GM18507 (cell line): Measurements from ENCODE around the gene PPP1R15A.
A peak's percentile ranks its signal among the peaks of the same experiment; 100 is the strongest.
"Not testable (repeated sequence)": the region's sequence is repeated elsewhere in the genome, so short reads cannot be mapped to it uniquely, and the experiment has no call there.

Source experiments
- DNase-seq: peaks from one replicate; pipeline ENCODE4 v3.0.0; 2011; ENCODE audit warnings: low read depth; ENCODE audit not compliant: insufficient read length; ENCODE audit errors: extremely low spot score
- FAIRE-seq: peaks from 2 replicates; lab custom pipeline; 2011; peaks lifted over from hg19 to GRCh38; lab: Jason Lieb, UNC

The PPP1R15A gene

DNA sequence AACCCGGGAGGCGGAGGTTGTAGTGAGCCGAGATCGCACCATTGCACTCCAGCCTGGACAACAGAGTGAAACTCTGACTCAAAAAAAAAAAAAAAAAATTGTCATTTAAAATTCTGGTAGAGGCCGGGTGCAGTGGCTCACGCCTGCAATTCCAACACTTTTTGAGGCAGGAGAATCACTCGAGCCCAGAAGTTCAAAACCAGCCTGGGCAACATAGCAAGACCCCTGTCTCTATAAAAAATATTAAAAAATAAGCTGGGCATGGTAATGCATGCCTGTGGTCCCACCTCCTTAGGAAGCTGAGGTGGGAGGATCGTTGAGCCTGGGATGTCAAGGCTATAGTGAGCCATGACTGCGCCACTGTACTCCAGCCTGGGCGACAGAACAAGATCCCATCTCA lies 34.1 kb downstream of the PPP1R15A start:
- FAIRE-seq (no peak), DNase-seq (no peak)

- DNase-seq: no peak
- FAIRE-seq: no peak
Observed at GRCh38 chr19:48907671-48908070, 35.5 kb downstream of the PPP1R15A start.

DNA sequence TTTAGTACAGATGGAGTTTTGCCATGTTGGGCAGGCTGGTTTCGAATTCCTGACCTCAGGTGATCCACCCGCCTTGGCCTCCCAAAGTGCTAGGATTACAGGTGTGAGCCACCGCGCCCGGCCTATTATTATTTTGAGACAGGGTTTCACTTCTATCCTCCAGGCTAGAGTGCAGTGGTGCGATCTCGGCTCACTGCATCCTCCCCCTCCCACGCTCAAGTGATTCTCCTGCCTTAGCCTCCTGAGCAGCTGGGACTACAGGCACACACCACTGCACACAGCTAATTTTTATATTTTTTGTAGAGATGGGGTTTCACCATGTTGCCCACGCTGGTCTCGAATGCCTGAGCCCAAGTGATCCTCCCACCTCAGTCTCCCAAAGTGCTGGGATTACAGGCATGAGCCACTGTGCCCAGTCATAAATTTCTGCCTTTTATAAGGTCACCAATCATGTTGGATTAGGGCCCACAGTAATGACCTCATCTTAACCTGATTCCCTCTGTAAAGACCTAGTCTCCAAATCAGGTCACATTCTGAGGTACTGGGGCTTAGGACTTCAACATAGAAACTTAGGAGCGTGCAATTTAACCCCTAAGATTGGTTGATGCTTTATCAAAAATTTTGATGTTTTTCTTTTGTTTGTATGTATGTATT lies 37.3 kb downstream of the PPP1R15A start:
- peak; percentile 64 for FAIRE-seq
- DNase-seq: not testable (repeated sequence)

DNA sequence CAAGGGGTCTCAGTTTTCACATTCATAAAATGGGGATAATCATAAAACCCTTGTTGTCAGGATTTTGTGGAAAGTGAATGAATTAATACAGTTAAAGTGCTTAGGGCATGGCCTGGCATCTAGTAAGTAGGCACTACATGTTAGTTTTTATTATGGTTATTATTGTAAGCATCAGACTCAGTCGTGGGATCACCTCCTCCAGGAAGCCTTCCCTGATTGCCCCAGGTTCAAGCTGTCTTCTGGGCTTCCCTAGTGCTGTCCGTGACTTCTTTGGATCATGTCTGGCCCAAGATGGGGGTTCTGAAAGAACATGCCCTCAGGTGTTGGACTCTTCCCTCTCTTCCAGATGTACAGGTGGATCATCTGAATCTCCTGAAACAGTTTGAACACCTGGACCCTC lies 38.6 kb downstream of the PPP1R15A start:
- DNase-seq: no peak
- no peak for FAIRE-seq

- FAIRE-seq: peak; percentile 57
- DNase-seq: no peak
Observed at GRCh38 chr19:48913114-48913889, 41.1 kb downstream of the PPP1R15A start.

DNA sequence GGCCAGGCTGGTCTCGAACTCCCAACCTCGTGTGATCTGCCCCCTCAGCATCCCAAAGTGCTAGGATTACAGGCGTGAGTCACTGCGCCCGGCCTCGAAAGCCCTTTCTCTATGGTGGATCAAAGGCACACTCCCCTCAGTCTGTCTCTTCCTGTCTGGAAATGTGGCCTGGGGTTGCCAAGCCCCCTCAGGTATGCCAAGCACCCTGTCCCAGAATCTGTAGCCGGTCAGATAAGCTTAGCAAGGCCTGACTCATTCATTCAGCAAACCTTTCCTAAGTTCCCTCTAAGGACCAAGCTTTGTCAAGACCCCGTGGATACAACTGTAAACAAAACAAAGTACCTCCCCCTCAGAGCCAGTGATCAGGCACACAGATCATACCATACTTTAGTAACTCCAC lies 42.0 kb downstream of the PPP1R15A start:
- no peak for FAIRE-seq
- DNase-seq: no peak

- DNase-seq: no peak
- FAIRE-seq: no peak
Observed at GRCh38 chr19:48915757-48916156, 43.5 kb downstream of the PPP1R15A start.

GRCh38 chr19:48918071-48918470 lies 45.9 kb downstream of the PPP1R15A start:
- DNase-seq: no peak
- peak; percentile 62 for FAIRE-seq

- DNase-seq: no peak
- FAIRE-seq: no peak
Observed at GRCh38 chr19:48918801-48919247, 46.6 kb downstream of the PPP1R15A start.

DNA sequence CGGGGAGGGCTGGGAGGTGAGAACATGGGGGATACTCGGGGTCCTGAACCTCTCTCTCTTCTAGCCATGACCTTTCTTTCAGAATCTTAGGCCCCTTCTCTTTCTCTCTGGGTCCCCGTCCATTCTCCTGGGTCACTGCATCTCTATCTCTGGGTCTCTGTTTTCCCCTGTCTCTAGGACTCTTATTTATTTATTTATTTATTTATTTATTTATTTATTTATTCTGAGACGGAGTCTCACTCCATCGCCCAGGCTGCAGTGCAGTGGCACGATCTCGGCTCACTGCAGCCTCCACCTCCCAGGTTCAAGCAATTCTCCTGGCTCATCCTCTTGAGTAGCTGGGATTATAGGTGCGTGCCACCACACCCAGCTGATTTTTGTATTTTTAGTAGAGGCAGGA lies 47.0 kb downstream of the PPP1R15A start:
- not testable (repeated sequence) for FAIRE-seq, DNase-seq

DNA sequence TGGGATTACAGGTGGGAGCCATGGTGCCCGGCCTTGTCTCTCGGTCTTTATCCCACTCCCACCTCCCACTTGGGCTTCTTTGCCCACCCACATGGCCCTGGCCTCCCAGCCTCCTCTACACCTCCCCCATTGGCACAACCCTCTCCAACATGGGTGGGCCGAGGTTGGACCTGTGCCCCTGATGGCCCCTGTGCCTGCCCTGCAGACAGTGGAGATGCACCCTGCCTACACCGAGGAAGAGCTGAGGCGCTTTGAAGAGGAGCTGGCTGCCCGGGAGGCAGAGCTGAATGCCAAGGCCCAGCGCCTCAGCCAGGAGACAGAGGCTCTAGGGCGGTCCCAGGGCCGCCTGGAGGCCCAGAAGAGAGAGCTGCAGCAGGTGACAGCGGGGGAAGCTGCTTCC lies 48.7 kb downstream of the PPP1R15A start:
- FAIRE-seq (no peak), DNase-seq (no peak)

GRCh38 chr19:48921721-48922500 lies 49.7 kb downstream of the PPP1R15A start:
- no peak for DNase-seq
- FAIRE-seq: no peak

- FAIRE-seq: no peak
Observed at GRCh38 chr19:48922548-48923490, 50.6 kb downstream of the PPP1R15A start.

GRCh38 chr19:48925240-48925843 lies 53.1 kb downstream of the PPP1R15A start:
- DNase-seq (no peak), FAIRE-seq (no peak)

More at GRCh38 chr19:48922548-48923490, 50.6 kb downstream of the PPP1R15A start:
- DNase-seq: no peak
